Peyer's patch (tissue), 4 donors: Measurements from ENCODE around the gene PLCXD1.

Source experiments
- CTCF ChIP-seq, 6 experiments: fragments of 450-650 bp in 4 of 6; fragments of 200-600 bp in 2 of 6; sonication (generic) in 1 of 6; IDR thresholded peaks; one replicate each; pipeline ENCODE4 v1.5.1; 2017 to 2019; ENCODE audit warnings: antibody characterized with exemption in 6 of 6, mild to moderate bottlenecking in 3 of 6, moderate library complexity in 1 of 6
- POLR2A ChIP-seq, 2 donors: fragments of 450-650 bp; IDR thresholded peaks; one replicate each; pipeline ENCODE4 v1.5.1; 2017; ENCODE audit warnings: antibody characterized with exemption in 2 of 2, mild to moderate bottlenecking in 2 of 2, moderate library complexity in 2 of 2

- TF ChIP-seq CTCF (IDR thresholded peaks at IDR 0.05) = no peak
- TF ChIP-seq POLR2A (IDR thresholded peaks at IDR 0.05) = no peak
These were observed 66.4 kb downstream of the PLCXD1 start for GRCh38 chrX:347351-348117.
